ENCODE measurements around the gene LIMS2. TPM values are rescaled to one million over a fixed set of nuclear protein-coding genes. Genes with fewer than 3 reads are reported as not detected.
A peak's percentile ranks its signal among the peaks of the same experiment; 100 is the strongest.

Gene LIMS2
- total RNA-seq, 2 donors from 2014 or later = 9.6 to 21.4 TPM

GRCh38 chr2:127626917-127627739, 48.2 kb downstream of the LIMS2 start:
- H3K27me3 ChIP-seq = no peaks in the 10 kb centered on the region
- H3K27ac ChIP-seq = no peak overlapping the region
- no peak overlapping the region for H3K4me3 ChIP-seq
- no peak for ATAC-seq
- DNase-seq = no peak
- TF ChIP-seq POLR2A (IDR thresholded peaks at IDR 0.05) (no peak), CTCF (IDR thresholded peaks at IDR 0.05) (no peak)
- H3K4me1 ChIP-seq = no peaks in the 10 kb centered on the region
- no peaks in the 10 kb centered on the region for H3K36me3 ChIP-seq (replicated peaks in 1 of 2; ENCODE audit: insufficient read depth in 1 of 2, low read depth in 2 of 2)
- intact Hi-C loops (cut with DNase I) = no loop called here
- no peaks in the 10 kb centered on the region for H3K9me3 ChIP-seq
- WGBS, 2 donors = 73 to 76% methylated on average over 15 to 26 of the region's 28 CpGs

GRCh38 chr2:127626175-127626574, 49.2 kb downstream of the LIMS2 start:
- intact Hi-C loops (cut with DNase I) = no loop called here
- no peak for DNase-seq
- no peaks in the 10 kb centered on the region for H3K27me3 ChIP-seq
- ATAC-seq = no peak
- no peak overlapping the region for H3K27ac ChIP-seq
- H3K36me3 ChIP-seq (replicated peaks in 1 of 2; ENCODE audit: insufficient read depth in 1 of 2, low read depth in 2 of 2) = no peaks in the 10 kb centered on the region
- no peak for TF ChIP-seq CTCF (IDR thresholded peaks at IDR 0.05)
- TF ChIP-seq POLR2A (IDR thresholded peaks at IDR 0.05) = no peak
- no peaks in the 10 kb centered on the region for H3K9me3 ChIP-seq
- H3K4me1 ChIP-seq = no peaks in the 10 kb centered on the region
- 60 to 66% methylated on average over 6 to 12 of the region's 12 CpGs for WGBS, 2 donors
- H3K4me3 ChIP-seq = no peak overlapping the region

GRCh38 chr2:127625572-127625951, 49.8 kb downstream of the LIMS2 start:
- Histone ChIP-seq H3K27me3 (no peaks in the 10 kb centered on the region), H3K4me3 (no peak overlapping the region), H3K27ac (no peak overlapping the region), H3K36me3 (replicated peaks in 1 of 2; ENCODE audit: insufficient read depth in 1 of 2, low read depth in 2 of 2) (no peaks in the 10 kb centered on the region), H3K4me1 (no peaks in the 10 kb centered on the region), H3K9me3 (no peaks in the 10 kb centered on the region)
- TF ChIP-seq POLR2A (IDR thresholded peaks at IDR 0.05) (no peak), CTCF (IDR thresholded peaks at IDR 0.05) (no peak)
- peak in 1 of 4 donors; percentile 2 for DNase-seq
- intact Hi-C loops (cut with DNase I) = no loop called here
- 61 to 81% methylated on average over 2 of the region's 2 CpGs for WGBS, 2 donors
- no peak for ATAC-seq

- no peak for TF ChIP-seq POLR2A (IDR thresholded peaks at IDR 0.05)
- no peak for TF ChIP-seq CTCF (IDR thresholded peaks at IDR 0.05)
- DNase-seq = peak in 1 of 4 donors; percentile 9
- no peak for ATAC-seq
- intact Hi-C loops (cut with DNase I) = no loop called here
- no peak overlapping the region for H3K27ac ChIP-seq
- H3K4me1 ChIP-seq = no peaks in the 10 kb centered on the region
- H3K36me3 ChIP-seq (replicated peaks in 1 of 2; ENCODE audit: insufficient read depth in 1 of 2, low read depth in 2 of 2) = no peaks in the 10 kb centered on the region
- 75 to 79% methylated on average over 11 to 23 of the region's 23 CpGs for WGBS, 2 donors
- H3K4me3 ChIP-seq = no peak overlapping the region
- H3K27me3 ChIP-seq = no peaks in the 10 kb centered on the region
- H3K9me3 ChIP-seq = no peaks in the 10 kb centered on the region
Observed at GRCh38 chr2:127624756-127625571, 50.4 kb downstream of the LIMS2 start.

Data from body of pancreas (tissue), 4 donors.